Activated CD8-positive, alpha-beta memory T cell treated with anti-CD3 and anti-CD28 coated beads, Interleukin-2, amount 50 U/mL, for 24 hours (primary cell): Measurements from ENCODE around the gene NXPH3.
"Not testable (repeated sequence)": the region's sequence is repeated elsewhere in the genome, so short reads cannot be mapped to it uniquely, and the experiment has no call there.

Source experiments
- DNase-seq: peaks from one replicate; pipeline ENCODE4 v3.0.0-alpha.2; 2020; ENCODE audit errors: extremely low read depth

NXPH3 gene

GRCh38 chr17:49575679-49576087 is at the start of gene NXPH3:
Gene NXPH3 (plus strand): TSS chr17:49575871. CDS start chr17:49576220, 349 bp downstream.
- no peak for DNase-seq

GRCh38 chr17:49527927-49528651 is 47.6 kb upstream of the NXPH3 start:
- no peak for DNase-seq

GRCh38 chr17:49528966-49529365 is 46.7 kb upstream of the NXPH3 start:
- DNase-seq, result no peak

- DNase-seq, result no peak
These were observed 45.6 kb upstream of the NXPH3 start for GRCh38 chr17:49530118-49530517.

GRCh38 chr17:49543860-49544259 is 31.8 kb upstream of the NXPH3 start:
- no peak for DNase-seq

- no peak for DNase-seq
These were observed 30.5 kb upstream of the NXPH3 start for GRCh38 chr17:49545007-49545660.

- no peak for DNase-seq
These were observed 29.7 kb upstream of the NXPH3 start for GRCh38 chr17:49545806-49546545.

GRCh38 chr17:49546546-49547535 is 28.8 kb upstream of the NXPH3 start:
- DNase-seq, result no peak

- DNase-seq, result no peak
These were observed 28.1 kb upstream of the NXPH3 start for GRCh38 chr17:49547566-49547965.

- no peak for DNase-seq
These were observed 27.6 kb upstream of the NXPH3 start for GRCh38 chr17:49548051-49548505.

GRCh38 chr17:49548506-49549310 is 27.0 kb upstream of the NXPH3 start:
- DNase-seq, result no peak

GRCh38 chr17:49549311-49549605 is 26.4 kb upstream of the NXPH3 start:
- no peak for DNase-seq

GRCh38 chr17:49549691-49550678 is 25.7 kb upstream of the NXPH3 start:
- no peak for DNase-seq

GRCh38 chr17:49550764-49551163 is 24.9 kb upstream of the NXPH3 start:
- not testable (repeated sequence) for DNase-seq

GRCh38 chr17:49551221-49552069 is 24.2 kb upstream of the NXPH3 start:
- DNase-seq, result no peak

- DNase-seq, result no peak
These were observed 23.5 kb upstream of the NXPH3 start for GRCh38 chr17:49552070-49552751.

- DNase-seq, result no peak
These were observed 21.9 kb upstream of the NXPH3 start for GRCh38 chr17:49553676-49554335.
